HG02759 (cell line): ENCODE results near the gene RPS15.

ENCODE experiments used
- ATAC-seq: cut with Tn5 transposase; IDR thresholded peaks from one replicate; pipeline ENCODE4 v1.9.1; 2021; ENCODE audit warnings: mild to moderate bottlenecking, moderate library complexity; ENCODE audit not compliant: unreplicated experiment

The RPS15 gene

DNA sequence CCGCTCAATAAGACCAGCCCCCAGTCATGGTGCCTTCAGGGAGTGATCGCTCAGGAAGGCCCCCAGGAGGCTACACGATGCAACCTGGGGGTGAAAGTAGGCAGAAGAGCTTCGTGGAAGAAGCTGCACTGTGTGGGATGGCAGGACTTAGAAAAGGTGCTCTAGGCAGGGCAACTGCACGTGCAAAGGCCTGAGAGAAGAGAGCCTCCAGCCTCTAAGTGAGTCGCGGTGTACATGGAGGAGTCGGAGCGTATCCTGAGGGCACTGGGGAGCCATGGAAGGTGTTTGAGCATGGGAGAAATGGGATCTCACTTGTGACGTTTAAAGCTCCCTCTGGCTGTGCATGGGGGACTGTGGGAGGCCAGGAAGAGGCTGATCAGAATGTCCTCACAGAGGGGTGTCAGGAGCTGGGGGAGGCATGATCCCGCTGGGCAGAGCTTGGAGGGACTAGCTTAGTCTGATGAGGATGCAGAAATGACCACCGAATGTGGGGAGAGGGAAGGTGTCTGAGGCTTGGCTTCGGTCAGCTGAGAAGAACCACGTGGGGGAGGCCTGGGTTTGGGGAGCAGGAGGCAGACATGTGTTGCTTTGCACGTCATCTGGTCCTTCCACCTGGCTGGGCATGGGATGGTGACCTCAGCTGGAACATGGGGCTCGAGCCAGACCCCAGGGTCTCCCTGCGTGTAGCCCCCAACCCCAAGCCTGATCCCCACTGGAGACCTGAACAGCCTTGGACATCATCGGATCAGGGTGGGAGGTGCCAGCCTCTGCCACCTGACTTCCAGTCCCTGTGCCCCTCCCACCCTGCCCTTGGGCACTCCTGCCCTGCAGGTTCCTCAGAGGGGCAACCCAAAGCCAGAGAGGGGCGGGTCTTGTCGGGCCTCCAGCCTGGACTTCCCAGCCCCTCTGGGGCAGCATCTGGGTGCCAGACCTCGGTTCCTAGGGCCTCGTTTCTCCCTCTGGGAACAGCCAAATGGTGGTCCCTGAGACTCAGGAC lies 12.8 kb downstream of the RPS15 start:
- no peak for ATAC-seq

DNA sequence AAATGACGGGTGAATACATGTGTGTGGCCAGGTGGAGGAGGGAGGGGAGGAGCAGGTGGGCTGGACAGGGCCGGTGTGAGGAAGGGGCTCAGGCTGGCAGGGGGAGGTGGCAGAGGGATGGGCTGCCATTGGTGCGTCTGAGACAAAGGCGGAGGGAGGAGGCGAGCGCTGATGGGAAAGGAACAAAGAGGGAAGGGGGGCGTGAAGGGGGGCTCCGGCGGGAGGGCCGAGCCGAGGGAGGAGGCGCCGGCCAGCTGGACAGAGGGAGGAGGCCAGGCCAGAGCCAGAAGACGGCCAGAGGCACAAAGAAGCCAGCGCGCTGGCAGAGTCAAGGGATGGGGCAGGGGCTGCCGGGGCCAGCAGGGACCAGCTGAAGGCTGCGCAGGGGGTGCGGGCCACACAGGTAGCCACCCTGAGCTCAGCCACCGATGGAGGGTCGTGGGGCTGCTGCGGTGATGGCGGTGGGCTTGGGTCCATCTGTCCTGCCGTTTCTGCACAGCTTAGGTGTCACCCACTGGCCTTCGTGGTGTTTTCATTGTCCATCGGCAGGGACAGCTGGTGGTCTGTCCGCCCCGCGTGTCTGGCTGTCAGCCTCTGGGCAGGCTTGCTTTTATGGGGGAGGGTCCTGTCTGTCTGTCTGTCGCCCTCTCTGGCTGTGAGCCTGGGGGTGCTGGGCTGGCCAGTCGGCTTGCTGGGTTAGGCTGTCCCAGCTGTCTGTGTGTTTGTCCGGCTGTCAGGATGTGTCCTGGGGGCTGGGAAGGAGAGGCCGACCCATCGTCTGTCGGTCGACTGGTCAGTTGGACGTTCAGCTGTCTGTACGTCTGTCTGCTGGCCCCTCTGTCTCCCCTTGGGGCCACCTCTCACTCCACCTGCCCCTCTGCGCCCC lies 14.0 kb downstream of the RPS15 start:
- no peak for ATAC-seq

DNA sequence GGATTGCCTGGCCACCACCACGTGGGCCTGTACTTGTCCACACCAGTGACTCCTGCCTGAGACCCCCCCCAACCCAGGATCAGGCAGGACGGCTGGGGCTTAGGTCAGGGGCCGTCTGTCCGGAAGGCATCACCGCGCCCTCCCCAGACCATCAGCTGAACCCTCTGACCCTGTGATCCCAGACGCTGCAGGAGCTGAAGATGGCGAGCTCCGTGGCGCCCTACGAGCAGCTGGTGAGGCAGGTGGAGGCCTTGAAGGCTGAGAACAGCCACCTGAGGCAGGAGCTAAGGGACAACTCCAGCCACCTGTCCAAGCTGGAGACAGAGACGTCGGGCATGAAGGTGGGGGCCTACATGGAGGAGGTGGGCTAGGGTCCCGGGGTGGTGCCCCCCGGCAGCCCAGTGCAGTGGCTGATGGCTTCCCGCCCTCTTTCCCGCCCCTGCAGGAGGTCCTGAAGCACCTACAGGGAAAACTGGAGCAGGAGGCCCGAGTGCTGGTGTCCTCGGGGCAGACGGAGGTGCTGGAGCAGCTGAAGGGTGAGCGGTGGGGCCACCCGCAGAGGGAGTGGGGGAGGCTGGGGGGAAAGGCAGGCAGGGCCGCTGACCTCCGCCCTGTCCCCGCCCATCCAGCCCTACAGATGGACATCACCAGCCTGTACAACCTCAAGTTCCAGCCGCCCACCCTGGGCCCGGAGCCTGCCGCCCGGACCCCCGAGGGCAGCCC lies 14.8 kb downstream of the RPS15 start:
- no peak for ATAC-seq

DNA sequence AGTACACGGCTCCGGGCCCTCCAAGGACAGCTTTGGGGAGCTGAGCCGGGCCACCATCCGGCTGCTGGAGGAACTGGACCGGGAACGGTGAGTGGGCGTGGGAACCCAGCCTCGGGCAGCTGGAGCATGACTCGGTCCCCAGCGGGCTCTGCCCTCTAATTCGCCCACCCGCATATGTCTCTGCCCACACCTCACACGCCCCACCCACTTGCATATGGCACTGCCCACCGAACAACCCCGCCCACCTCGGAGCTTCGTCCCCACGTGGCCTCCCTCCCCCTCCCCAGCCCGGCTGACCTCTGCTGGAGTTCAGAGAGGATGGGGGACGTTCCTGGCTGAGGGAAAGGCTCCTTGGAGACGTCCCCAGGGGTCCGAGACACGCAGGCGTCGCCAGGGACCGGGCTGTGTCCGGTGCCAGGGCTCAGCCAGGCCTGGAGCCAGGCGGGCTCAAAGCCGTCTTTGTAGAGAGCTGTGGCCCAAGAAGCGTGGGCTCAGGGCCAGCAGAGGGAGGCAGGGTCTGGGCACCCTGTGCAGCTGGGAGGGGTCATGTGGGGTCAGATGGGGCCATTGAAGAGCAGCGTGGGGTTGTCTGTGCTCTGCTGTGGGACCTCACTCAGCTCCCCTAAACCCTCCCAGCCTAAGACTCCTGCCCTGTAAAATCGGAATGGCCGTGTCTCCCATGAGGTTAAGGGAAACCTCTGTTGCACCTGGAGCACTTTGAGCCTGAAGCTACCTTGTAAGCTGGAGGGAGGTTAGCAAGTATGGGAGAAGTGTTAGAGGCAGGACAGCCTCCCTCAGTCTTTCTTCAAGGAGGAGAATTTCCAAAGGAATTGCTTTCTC lies 15.5 kb downstream of the RPS15 start:
- no peak for ATAC-seq

GRCh38 chr19:1455002-1455335 lies 16.8 kb downstream of the RPS15 start:
- no peak for ATAC-seq

- ATAC-seq: no peak
Measured at GRCh38 chr19:1455336-1456120, 17.3 kb downstream of the RPS15 start.

- ATAC-seq: no peak
Measured at GRCh38 chr19:1456121-1456900, 18.1 kb downstream of the RPS15 start.

DNA sequence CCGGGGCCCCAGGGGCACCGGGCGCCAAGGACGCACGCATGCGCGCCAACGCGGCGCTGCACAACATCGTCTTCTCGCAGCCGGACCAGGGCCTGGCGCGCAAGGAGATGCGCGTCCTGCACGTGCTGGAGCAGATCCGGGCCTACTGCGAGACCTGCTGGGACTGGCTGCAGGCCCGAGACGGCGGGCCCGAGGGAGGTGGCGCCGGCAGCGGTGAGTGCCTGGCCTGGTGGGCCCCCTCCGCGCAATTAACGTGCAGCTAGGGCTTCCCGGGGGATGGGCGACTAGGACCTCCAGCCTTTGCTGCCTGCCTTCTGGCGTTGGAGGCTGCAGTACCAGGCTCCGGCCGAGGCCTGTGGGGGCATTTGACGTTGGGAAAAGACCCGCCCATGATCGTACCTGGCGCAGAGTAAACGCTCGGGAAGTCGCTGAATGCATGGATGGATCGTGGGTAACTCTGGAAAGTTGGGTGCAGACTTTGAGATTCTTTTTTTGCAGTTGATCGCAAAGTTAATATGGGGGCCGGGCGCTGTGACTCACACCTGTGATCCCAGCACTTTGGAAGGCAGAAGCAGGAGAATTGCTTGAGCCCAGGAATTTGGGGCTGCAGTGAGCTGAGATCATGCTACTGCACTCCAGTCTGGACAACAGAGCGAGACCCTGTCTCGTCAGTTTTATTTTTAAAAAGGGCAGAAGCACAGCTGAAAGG lies 19.0 kb downstream of the RPS15 start:
- ATAC-seq: no peak

DNA sequence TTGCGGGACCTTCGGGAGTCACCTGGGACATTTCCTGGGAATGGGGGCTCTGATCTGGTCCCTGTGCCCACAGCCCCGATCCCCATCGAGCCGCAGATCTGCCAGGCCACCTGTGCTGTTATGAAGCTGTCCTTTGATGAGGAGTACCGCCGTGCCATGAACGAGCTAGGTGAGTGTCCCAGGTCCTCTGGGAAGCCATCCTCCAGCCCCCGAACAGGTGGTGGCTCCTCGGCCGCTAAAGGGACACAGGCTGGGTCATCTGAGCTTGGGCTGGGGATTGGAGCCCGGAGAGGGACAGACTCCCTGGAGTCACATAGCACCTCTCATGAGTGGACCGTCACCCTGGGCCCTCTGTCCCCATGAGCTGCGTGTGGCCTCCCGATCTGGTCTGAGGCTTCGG lies 19.7 kb downstream of the RPS15 start:
- ATAC-seq: no peak

GRCh38 chr19:1459479-1459878 lies 21.3 kb downstream of the RPS15 start:
- no peak for ATAC-seq

DNA sequence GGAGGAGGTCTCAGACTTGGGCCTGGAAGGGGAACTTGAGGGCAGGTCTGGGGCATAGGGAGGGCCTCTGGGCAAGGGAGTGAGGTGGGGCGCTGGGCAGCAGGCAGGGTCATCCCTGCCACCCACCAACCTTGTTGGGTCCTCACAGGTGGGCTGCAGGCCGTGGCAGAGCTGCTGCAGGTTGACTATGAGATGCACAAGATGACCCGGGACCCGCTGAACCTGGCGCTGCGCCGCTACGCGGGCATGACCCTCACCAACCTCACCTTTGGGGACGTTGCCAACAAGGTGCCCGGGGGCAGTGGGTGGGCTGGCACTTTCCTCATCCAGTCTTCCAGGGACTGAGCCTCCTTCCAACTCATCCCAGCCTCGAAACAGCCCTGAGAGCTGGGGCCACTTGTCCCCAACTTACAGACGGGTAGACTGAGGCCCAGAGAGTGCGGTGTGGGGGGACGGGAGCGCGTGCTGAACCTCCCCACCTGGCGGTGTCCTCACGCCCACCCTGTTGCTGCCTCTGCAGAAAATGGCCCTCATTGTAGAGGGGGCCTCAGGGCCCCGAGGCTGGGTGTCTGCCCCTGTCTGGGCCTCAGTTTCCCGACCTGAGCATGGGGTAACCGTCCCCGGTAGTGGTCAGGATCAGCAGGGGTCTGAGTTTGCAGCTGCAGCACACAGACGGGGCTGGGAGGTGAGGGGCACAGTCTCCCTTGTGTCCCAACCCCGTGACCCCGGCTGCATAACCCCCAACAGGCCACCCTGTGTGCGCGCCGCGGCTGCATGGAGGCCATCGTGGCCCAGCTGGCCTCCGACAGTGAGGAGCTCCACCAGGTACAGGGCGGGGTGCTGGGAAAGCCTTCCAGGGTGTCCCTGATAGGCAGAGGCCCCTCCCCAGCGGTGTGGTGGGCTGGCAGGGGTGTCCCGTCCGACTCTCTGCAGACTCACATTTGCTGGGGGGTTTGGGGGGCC lies 22.1 kb downstream of the RPS15 start:
- no peak for ATAC-seq

DNA sequence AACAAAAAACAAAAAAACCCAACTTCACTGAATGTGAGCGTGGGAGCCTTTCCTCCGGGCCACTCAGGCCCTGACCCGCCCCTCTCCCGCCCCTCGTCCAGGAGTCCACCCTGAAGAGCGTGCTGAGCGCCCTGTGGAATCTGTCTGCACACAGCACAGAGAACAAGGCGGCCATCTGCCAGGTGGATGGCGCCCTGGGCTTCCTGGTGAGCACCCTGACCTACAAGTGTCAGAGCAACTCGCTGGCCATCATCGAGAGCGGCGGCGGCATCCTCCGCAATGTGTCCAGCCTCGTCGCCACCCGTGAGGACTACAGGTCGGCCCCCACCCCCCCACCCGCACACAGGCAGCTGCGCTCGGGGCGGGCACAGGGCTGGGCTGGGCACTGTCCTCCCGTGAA lies 23.7 kb downstream of the RPS15 start:
- no peak for ATAC-seq

DNA sequence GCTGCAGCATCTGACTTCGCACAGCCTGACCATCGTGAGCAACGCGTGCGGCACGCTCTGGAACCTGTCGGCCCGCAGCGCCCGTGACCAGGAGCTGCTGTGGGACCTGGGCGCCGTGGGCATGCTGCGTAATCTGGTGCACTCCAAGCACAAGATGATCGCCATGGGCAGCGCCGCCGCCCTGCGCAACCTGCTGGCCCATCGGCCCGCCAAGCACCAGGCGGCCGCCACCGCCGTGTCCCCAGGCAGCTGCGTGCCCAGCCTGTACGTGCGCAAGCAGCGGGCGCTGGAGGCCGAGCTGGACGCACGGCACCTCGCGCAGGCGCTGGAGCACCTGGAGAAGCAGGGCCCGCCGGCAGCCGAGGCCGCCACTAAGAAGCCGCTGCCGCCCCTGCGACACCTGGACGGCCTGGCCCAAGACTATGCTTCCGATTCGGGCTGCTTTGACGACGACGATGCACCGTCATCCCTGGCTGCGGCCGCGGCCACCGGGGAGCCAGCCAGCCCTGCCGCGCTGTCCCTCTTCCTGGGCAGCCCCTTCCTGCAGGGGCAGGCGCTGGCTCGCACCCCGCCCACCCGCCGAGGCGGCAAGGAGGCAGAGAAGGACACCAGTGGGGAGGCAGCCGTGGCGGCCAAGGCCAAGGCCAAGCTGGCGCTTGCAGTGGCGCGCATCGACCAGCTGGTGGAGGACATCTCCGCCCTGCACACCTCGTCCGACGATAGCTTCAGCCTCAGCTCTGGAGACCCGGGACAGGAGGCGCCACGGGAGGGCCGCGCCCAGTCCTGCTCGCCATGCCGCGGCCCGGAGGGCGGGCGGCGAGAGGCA lies 27.2 kb downstream of the RPS15 start:
- ATAC-seq: no peak

DNA sequence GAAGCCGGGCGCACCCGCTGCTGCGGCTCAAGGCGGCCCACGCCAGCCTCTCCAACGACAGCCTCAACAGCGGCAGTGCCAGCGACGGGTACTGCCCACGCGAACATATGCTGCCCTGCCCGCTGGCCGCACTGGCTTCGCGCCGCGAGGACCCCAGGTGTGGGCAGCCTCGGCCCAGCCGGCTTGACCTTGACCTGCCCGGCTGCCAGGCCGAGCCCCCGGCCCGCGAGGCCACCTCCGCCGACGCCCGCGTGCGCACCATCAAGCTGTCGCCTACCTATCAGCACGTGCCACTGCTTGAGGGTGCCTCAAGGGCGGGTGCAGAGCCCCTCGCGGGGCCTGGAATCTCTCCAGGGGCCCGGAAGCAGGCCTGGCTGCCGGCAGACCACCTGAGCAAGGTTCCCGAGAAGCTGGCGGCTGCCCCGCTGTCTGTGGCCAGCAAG lies 27.8 kb downstream of the RPS15 start:
- ATAC-seq: no peak

- no peak for ATAC-seq
Measured at GRCh38 chr19:1466461-1467214, 28.4 kb downstream of the RPS15 start.

DNA sequence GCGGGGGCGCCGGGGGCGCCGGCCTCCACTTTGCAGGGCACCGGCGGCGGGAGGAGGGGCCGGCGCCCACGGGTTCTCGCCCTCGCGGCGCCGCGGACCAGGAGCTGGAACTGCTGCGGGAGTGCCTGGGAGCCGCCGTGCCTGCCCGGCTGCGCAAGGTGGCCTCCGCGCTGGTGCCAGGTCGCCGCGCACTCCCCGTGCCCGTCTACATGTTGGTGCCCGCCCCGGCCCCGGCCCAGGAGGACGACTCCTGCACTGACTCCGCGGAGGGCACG lies 29.0 kb downstream of the RPS15 start:
- ATAC-seq: no peak
